ENCODE data around the gene TMEM132C. TPM values are rescaled to one million over a fixed set of nuclear protein-coding genes. Genes with fewer than 3 reads are reported as not detected.

Gene TMEM132C
- total and polyA plus RNA-seq, 2 experiments from 2014 or later: not detected

DNA sequence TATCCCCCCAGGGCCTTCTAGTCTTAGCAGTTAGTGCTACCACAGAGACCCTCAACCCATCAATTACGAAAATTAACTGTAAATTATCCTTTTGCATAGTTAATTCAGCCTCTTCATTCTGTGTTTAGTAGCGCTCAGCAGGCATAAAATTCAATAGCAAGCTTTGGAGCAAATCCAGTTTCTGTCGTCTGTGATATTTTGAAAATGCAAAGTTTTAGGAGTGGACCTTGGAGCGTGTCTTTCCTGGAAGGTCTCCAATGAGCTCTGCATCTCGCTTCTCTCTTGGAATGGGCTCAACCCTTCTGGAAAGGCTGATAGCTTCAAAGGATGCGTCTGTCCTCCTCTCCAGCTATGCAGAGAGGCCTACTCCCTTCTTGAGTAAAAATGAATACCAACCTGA, 333.9 kb downstream of the TMEM132C start (continued):
- TF ChIP-seq CREB1 (CRISPR knock-in tag; IDR thresholded peaks at IDR 0.05; ENCODE audit: low read depth): no peak

DNA sequence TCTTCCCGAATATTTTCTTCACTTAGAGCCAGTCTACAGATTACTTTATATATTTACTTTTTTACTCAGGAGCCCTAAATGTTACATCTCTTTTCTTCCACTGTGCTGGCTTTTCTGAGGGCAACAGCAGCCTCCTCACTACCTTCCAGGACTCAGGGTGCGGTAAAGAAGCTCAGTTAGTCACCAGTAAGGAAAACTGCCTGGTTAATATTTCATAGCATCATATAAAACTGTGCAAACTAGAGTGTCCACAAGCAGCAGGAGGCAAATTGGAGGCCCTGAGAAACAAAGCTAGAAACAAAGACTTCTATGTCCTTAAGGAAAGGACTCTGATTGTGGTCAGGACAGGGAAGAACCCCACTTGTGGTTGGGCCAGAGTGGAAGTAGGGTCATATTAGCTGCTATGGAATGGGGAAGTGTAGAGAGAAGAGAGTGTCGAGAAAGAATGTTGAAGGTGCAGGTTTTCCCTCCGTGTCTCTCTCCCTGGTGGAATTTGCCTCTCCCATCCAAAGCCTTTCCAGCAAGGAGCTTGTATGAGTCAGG, 336.7 kb downstream of the TMEM132C start:
- Mint-ChIP-seq H3K9me3 (no peaks in the 10 kb centered on the region; the same call in 1 of the 3 replicates), H3K4me3 (no peak overlapping the region), H3K36me3 (ENCODE audit: low read depth) (peaks cover 52% of the 10 kb centered on the region), H3K27me3 (ENCODE audit: insufficient read depth, low read depth, poor library complexity) (peaks cover 3% of the 10 kb centered on the region), H3K27ac (no peak overlapping the region), H3K4me1 (no peaks in the 10 kb centered on the region)
- Histone ChIP-seq H3K79me2 (replicated peaks; ENCODE audit: insufficient read depth) (no peaks in the 10 kb centered on the region), H3K4me3 (no peak overlapping the region), H2AFZ (no peak overlapping the region), H3K9me2 (ENCODE audit: insufficient read depth) (no peaks in the 10 kb centered on the region), H3K27ac (ENCODE audit: low read depth) (no peak overlapping the region), H3F3A (replicated peaks; ENCODE audit: low read depth) (no peaks in the 10 kb centered on the region), H3K4me1 (ENCODE audit: insufficient read depth) (no peaks in the 10 kb centered on the region), H4K20me1 (replicated peaks; ENCODE audit: insufficient read depth) (no peaks in the 10 kb centered on the region), H3K36me3 (ENCODE audit: insufficient read depth) (no peaks in the 10 kb centered on the region; the same call in 1 of the 2 replicates), H3K4me2 (no peak overlapping the region), H3K27me3 (ENCODE audit: insufficient read depth) (no peaks in the 10 kb centered on the region)
- ATAC-seq (no peak), DNase-seq (ENCODE audit: low spot score) (no peak)
- TF ChIP-seq, protein P1, sequence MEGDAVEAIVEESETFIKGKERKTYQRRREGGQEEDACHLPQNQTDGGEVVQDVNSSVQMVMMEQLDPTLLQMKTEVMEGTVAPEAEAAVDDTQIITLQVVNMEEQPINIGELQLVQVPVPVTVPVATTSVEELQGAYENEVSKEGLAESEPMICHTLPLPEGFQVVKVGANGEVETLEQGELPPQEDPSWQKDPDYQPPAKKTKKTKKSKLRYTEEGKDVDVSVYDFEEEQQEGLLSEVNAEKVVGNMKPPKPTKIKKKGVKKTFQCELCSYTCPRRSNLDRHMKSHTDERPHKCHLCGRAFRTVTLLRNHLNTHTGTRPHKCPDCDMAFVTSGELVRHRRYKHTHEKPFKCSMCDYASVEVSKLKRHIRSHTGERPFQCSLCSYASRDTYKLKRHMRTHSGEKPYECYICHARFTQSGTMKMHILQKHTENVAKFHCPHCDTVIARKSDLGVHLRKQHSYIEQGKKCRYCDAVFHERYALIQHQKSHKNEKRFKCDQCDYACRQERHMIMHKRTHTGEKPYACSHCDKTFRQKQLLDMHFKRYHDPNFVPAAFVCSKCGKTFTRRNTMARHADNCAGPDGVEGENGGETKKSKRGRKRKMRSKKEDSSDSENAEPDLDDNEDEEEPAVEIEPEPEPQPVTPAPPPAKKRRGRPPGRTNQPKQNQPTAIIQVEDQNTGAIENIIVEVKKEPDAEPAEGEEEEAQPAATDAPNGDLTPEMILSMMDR (conservative IDR thresholded peaks at IDR 0.05; ENCODE audit: low read depth in 2 of 2): no peak
- TF ChIP-seq CREB1 (CRISPR knock-in tag; IDR thresholded peaks at IDR 0.05; ENCODE audit: low read depth): no peak
- TF ChIP-seq JUNB (IDR thresholded peaks at IDR 0.05; ENCODE audit: unreplicated experiment): no peak
- TF ChIP-seq STAT1 (IDR thresholded peaks at IDR 0.05; ENCODE audit: unreplicated experiment): no peak
- TF ChIP-seq, protein P2, sequence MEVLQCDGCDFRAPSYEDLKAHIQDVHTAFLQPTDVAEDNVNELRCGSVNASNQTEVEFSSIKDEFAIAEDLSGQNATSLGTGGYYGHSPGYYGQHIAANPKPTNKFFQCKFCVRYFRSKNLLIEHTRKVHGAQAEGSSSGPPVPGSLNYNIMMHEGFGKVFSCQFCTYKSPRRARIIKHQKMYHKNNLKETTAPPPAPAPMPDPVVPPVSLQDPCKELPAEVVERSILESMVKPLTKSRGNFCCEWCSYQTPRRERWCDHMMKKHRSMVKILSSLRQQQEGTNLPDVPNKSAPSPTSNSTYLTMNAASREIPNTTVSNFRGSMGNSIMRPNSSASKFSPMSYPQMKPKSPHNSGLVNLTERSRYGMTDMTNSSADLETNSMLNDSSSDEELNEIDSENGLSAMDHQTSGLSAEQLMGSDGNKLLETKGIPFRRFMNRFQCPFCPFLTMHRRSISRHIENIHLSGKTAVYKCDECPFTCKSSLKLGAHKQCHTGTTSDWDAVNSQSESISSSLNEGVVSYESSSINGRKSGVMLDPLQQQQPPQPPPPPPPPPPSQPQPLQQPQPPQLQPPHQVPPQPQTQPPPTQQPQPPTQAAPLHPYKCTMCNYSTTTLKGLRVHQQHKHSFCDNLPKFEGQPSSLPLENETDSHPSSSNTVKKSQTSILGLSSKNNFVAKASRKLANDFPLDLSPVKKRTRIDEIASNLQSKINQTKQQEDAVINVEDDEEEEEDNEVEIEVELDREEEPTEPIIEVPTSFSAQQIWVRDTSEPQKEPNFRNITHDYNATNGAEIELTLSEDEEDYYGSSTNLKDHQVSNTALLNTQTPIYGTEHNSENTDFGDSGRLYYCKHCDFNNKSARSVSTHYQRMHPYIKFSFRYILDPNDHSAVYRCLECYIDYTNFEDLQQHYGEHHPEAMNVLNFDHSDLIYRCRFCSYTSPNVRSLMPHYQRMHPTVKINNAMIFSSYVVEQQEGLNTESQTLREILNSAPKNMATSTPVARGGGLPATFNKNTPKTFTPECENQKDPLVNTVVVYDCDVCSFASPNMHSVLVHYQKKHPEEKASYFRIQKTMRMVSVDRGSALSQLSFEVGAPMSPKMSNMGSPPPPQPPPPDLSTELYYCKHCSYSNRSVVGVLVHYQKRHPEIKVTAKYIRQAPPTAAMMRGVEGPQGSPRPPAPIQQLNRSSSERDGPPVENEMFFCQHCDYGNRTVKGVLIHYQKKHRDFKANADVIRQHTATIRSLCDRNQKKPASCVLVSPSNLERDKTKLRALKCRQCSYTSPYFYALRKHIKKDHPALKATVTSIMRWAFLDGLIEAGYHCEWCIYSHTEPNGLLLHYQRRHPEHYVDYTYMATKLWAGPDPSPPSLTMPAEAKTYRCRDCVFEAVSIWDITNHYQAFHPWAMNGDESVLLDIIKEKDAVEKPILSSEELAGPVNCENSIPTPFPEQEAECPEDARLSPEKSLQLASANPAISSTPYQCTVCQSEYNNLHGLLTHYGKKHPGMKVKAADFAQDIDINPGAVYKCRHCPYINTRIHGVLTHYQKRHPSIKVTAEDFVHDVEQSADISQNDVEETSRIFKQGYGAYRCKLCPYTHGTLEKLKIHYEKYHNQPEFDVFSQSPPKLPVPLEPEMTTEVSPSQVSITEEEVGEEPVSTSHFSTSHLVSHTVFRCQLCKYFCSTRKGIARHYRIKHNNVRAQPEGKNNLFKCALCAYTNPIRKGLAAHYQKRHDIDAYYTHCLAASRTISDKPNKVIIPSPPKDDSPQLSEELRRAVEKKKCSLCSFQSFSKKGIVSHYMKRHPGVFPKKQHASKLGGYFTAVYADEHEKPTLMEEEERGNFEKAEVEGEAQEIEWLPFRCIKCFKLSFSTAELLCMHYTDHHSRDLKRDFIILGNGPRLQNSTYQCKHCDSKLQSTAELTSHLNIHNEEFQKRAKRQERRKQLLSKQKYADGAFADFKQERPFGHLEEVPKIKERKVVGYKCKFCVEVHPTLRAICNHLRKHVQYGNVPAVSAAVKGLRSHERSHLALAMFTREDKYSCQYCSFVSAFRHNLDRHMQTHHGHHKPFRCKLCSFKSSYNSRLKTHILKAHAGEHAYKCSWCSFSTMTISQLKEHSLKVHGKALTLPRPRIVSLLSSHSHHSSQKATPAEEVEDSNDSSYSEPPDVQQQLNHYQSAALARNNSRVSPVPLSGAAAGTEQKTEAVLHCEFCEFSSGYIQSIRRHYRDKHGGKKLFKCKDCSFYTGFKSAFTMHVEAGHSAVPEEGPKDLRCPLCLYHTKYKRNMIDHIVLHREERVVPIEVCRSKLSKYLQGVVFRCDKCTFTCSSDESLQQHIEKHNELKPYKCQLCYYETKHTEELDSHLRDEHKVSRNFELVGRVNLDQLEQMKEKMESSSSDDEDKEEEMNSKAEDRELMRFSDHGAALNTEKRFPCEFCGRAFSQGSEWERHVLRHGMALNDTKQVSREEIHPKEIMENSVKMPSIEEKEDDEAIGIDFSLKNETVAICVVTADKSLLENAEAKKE (CRISPR knock-in tag; IDR thresholded peaks at IDR 0.05): no peak
- TF ChIP-seq ZNF114 (CRISPR knock-in tag; IDR thresholded peaks at IDR 0.05): no peak
- TF ChIP-seq POLR2AphosphoS5 (IDR thresholded peaks at IDR 0.05; ENCODE audit: low read depth): no peak
- no peak for TF ChIP-seq EZH2 (IDR thresholded peaks at IDR 0.05; ENCODE audit: low read depth, unreplicated experiment)
- TF ChIP-seq ZNF331 (CRISPR knock-in tag; IDR thresholded peaks at IDR 0.05; ENCODE audit: low read depth): no peak
- TF ChIP-seq, protein P3, sequence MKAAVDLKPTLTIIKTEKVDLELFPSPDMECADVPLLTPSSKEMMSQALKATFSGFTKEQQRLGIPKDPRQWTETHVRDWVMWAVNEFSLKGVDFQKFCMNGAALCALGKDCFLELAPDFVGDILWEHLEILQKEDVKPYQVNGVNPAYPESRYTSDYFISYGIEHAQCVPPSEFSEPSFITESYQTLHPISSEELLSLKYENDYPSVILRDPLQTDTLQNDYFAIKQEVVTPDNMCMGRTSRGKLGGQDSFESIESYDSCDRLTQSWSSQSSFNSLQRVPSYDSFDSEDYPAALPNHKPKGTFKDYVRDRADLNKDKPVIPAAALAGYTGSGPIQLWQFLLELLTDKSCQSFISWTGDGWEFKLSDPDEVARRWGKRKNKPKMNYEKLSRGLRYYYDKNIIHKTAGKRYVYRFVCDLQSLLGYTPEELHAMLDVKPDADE (IDR thresholded peaks at IDR 0.05): no peak
- TF ChIP-seq NANOG (IDR thresholded peaks at IDR 0.05; ENCODE audit: borderline replicate concordance): no peak
- TF ChIP-seq, protein P4, sequence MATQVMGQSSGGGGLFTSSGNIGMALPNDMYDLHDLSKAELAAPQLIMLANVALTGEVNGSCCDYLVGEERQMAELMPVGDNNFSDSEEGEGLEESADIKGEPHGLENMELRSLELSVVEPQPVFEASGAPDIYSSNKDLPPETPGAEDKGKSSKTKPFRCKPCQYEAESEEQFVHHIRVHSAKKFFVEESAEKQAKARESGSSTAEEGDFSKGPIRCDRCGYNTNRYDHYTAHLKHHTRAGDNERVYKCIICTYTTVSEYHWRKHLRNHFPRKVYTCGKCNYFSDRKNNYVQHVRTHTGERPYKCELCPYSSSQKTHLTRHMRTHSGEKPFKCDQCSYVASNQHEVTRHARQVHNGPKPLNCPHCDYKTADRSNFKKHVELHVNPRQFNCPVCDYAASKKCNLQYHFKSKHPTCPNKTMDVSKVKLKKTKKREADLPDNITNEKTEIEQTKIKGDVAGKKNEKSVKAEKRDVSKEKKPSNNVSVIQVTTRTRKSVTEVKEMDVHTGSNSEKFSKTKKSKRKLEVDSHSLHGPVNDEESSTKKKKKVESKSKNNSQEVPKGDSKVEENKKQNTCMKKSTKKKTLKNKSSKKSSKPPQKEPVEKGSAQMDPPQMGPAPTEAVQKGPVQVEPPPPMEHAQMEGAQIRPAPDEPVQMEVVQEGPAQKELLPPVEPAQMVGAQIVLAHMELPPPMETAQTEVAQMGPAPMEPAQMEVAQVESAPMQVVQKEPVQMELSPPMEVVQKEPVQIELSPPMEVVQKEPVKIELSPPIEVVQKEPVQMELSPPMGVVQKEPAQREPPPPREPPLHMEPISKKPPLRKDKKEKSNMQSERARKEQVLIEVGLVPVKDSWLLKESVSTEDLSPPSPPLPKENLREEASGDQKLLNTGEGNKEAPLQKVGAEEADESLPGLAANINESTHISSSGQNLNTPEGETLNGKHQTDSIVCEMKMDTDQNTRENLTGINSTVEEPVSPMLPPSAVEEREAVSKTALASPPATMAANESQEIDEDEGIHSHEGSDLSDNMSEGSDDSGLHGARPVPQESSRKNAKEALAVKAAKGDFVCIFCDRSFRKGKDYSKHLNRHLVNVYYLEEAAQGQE (IDR thresholded peaks at IDR 0.05; ENCODE audit: unreplicated experiment): no peak
- no peak for TF ChIP-seq EZH2phosphoT487 (IDR thresholded peaks at IDR 0.05; ENCODE audit: unreplicated experiment)

Measured in GM23338 (cell line).